DND-41 (cell line): ENCODE data around the gene VSTM5.

Experiments
- ATAC-seq: fragments of 200-7000 bp; cut with Tn5 transposase; 3 replicates; pipeline ENCODE4 v1.9.1; 2021; ENCODE audit warnings: low read depth; ENCODE audit not compliant: insufficient read depth
- DNase-seq: peaks from one replicate; pipeline ENCODE4 v3.0.0-alpha.2; 2020
- H2AFZ ChIP-seq: 2 replicates; pipeline ENCODE4 v1.6.0; 2012; ENCODE audit warnings: low read depth, low read length
- H3K27ac ChIP-seq: 2 replicates; pipeline ENCODE4 v1.5.1; 2012; ENCODE audit warnings: low read length, inconsistent platforms
- H3K27me3 ChIP-seq: fragments of 200-600 bp; sonication (generic); 2 replicates; pipeline ENCODE4 v1.6.0; 2012; ENCODE audit warnings: low read length, mild to moderate bottlenecking, inconsistent platforms; ENCODE audit not compliant: insufficient read depth, poor library complexity
- H3K36me3 ChIP-seq: 2 replicates; pipeline ENCODE4 v1.5.1; 2012; ENCODE audit warnings: low read length, inconsistent platforms; ENCODE audit not compliant: insufficient read depth
- H3K4me1 ChIP-seq: 2 replicates; pipeline ENCODE4 v1.5.1; 2012; ENCODE audit warnings: mild to moderate bottlenecking, low read length; ENCODE audit not compliant: insufficient read depth
- H3K4me2 ChIP-seq: 2 replicates; pipeline ENCODE4 v1.6.0; 2012; ENCODE audit warnings: mild to moderate bottlenecking, moderate library complexity, low read length, inconsistent platforms; ENCODE audit not compliant: insufficient read depth
- H3K4me3 ChIP-seq, 2 experiments: fragments of 200-600 bp in 1 of 2; shearing (Covaris generic) in 1 of 2; 2 replicates each; pipeline ENCODE4 v1.5.1; 2012 to 2016; ENCODE audit warnings: inconsistent platforms in 2 of 2, low read length in 2 of 2, mild to moderate bottlenecking in 2 of 2, low read depth in 1 of 2, moderate library complexity in 1 of 2
- H3K79me2 ChIP-seq: 2 replicates; pipeline ENCODE4 v1.6.0; 2012; ENCODE audit warnings: low read length, inconsistent platforms; ENCODE audit not compliant: insufficient read depth
- H3K9ac ChIP-seq: 2 replicates; pipeline ENCODE4 v1.6.0; 2012; ENCODE audit warnings: low read depth, mild to moderate bottlenecking, inconsistent platforms, low read length, moderate library complexity
- H3K9me3 ChIP-seq: 2 replicates; pipeline ENCODE4 v1.5.1; 2012; ENCODE audit warnings: low read length, moderate library complexity, mild to moderate bottlenecking, inconsistent platforms; ENCODE audit not compliant: insufficient read depth, severe bottlenecking
- H4K20me1 ChIP-seq: 2 replicates; pipeline ENCODE4 v1.6.0; 2012; ENCODE audit warnings: low read length; ENCODE audit not compliant: insufficient read depth
- CTCF ChIP-seq: IDR thresholded peaks from 2 replicates; pipeline ENCODE4 v1.5.1; 2012; ENCODE audit warnings: borderline replicate concordance, low read length, moderate library complexity, mild to moderate bottlenecking; ENCODE audit not compliant: poor library complexity, severe bottlenecking; ENCODE audit errors: extremely low read depth
- EZH2 ChIP-seq: IDR thresholded peaks from 3 replicates; pipeline ENCODE4 v1.6.1; 2012; ENCODE audit warnings: borderline replicate concordance, low read depth, mild to moderate bottlenecking, moderate library complexity, low read length, inconsistent platforms; ENCODE audit not compliant: severe bottlenecking

Gene VSTM5

GRCh38 chr11:93858121-93858775, 7.8 kb upstream of the VSTM5 start:
- Histone ChIP-seq H3K4me3 (no peak overlapping the region), H3K9ac (no peak overlapping the region), H3K27me3 (no peaks in the 10 kb centered on the region), H3K79me2 (no peaks in the 10 kb centered on the region), H3K9me3 (no peaks in the 10 kb centered on the region), H3K36me3 (no peaks in the 10 kb centered on the region), H3K4me1 (peaks cover 5% of the 10 kb centered on the region), H4K20me1 (no peaks in the 10 kb centered on the region), H3K4me2 (no peak overlapping the region), H3K27ac (no peak overlapping the region), H2AFZ (no peak overlapping the region)
- TF ChIP-seq CTCF (no peak), EZH2 (no peak)
- ATAC-seq (no peak), DNase-seq (no peak)

GRCh38 chr11:93857413-93858120, 7.1 kb upstream of the VSTM5 start:
- no peak for ATAC-seq
- no peak for TF ChIP-seq EZH2
- TF ChIP-seq CTCF = no peak
- H3K36me3 ChIP-seq = no peaks in the 10 kb centered on the region
- no peak overlapping the region for H3K4me2 ChIP-seq
- no peak for DNase-seq
- no peak overlapping the region for H3K27ac ChIP-seq
- H2AFZ ChIP-seq = no peak overlapping the region
- no peaks in the 10 kb centered on the region for H3K79me2 ChIP-seq
- no peak overlapping the region for H3K4me3 ChIP-seq
- H3K27me3 ChIP-seq = no peaks in the 10 kb centered on the region
- no peak overlapping the region for H3K9ac ChIP-seq
- H3K9me3 ChIP-seq = no peaks in the 10 kb centered on the region
- H3K4me1 ChIP-seq = peaks cover 5% of the 10 kb centered on the region
- no peaks in the 10 kb centered on the region for H4K20me1 ChIP-seq

DNA sequence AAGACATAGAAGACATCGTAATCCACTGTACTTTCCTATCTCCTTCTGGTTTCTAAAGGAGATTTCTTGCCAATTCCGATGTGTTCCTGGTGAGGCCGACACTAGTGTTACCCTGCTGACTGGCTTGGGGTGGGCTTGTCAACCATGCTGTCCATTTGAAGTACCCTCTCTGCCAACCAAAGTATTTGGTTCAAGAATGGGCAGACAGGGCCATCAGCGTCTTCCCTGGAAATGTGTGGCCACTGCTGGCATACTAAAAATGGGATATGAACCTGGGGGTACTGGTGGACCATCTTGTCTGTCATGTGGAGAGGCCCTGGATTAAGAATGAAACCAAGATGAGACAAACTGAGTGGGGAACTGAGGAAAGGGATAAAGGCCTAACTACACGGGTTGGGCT, 1.8 kb upstream of the VSTM5 start:
- H3K9ac ChIP-seq = no peak overlapping the region
- no peak overlapping the region for H3K4me2 ChIP-seq
- no peaks in the 10 kb centered on the region for H3K79me2 ChIP-seq
- no peaks in the 10 kb centered on the region for H3K4me1 ChIP-seq
- H4K20me1 ChIP-seq = no peaks in the 10 kb centered on the region
- no peak overlapping the region for H3K27ac ChIP-seq
- no peak overlapping the region for H2AFZ ChIP-seq
- no peak for DNase-seq
- H3K9me3 ChIP-seq = no peaks in the 10 kb centered on the region
- H3K4me3 ChIP-seq = no peak overlapping the region
- H3K36me3 ChIP-seq = no peaks in the 10 kb centered on the region
- ATAC-seq = no peak
- H3K27me3 ChIP-seq = no peaks in the 10 kb centered on the region
- TF ChIP-seq CTCF (no peak), EZH2 (no peak)
